Ureter (tissue), 1 donor: ENCODE measurements around the gene SCAF8. TPM values are rescaled to one million over a fixed set of nuclear protein-coding genes. Genes with fewer than 3 reads are reported as not detected.
"Not testable (repeated sequence)": the region's sequence is repeated elsewhere in the genome, so short reads cannot be mapped to it uniquely, and the experiment has no call there.

ENCODE experiments used
- DNase-seq: peaks from one replicate; pipeline ENCODE4 v3.0.0-alpha.2; 2020; ENCODE audit warnings: low spot score
- total RNA-seq: library from RNA; stranded (reverse); gene quantifications from one replicate; pipeline ENCODE4 v1.2.4, GENCODE V29; 2023
- donor health status: DM: yes; HTN: yes; CAD: no.

SCAF8 gene
- total RNA-seq, 1 donor from 2014 or later = 73.3 TPM

DNA sequence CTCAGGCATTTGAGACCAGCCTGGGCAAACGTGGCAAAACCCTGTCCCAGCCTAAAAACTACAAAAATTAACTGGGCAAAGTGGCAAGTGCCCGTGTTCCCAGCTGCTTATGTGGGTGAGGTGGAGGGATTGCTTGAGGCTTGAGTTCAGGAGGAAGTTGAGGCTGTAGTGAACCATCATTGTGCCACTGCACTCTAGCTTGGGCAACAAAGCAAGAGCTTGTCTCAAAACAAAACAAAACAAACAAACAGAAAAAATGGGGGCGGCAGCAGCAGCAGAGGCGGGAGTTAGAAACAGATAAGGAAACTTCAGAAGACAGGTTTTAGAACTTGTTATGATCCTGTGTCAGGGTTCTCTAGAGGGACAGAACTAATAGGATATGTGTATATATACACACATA, 49.0 kb downstream of the SCAF8 start:
- DNase-seq = no peak

DNA sequence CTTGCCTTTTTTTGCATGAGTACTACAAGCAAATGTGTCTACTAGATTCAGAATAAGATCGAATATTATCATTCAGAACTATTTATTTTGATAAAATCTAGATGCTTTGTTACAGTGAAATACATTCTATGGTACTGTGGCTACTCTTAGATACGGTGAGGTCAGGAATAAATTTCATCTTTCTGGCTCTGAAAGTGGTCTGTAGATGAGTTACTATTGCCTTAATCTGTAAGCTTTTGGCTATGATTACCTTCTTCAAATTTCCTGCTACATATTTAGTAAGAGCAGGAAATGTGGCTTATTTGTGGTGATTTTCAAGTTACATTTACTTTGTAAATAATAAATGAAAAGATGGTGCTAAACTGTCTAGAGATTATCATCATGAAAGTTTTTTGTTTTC, 50.0 kb downstream of the SCAF8 start:
- no peak for DNase-seq

GRCh38 chr6:154785075-154785474, 51.9 kb downstream of the SCAF8 start:
- DNase-seq = no peak

DNA sequence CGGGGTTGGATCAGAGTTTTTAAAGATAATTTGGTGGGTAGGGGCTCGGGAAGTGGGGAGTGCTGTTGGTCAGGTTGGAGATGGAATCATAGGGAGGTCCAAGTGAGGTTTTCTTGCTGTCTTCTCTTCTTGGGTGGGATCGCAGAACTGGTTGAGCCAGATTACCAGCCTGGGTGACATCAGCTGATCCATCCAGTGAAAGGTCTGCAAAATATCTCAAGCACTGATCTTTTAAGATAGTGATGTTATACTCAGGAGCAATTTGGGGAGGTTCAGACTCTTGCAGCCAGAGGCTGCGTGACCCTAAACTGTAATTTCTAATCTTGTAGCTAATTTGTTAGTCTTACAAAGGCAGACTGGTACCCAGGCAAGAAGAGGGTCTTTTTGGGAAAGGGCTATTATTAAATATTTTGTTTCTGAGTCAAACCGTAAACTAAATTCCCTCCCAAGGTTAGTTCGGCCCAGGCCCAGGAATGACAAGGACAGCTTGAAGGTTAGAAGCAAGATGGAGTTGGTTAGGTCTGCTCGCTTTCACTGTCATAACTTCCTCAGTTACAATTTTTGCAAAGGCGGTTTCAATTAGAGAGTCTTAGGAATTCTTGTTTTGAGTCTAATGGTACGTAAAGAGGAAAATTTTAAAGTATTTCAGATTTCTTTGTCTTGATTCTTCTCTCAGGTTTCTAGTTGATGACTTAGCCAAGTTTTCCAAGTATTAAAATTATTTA, 53.1 kb downstream of the SCAF8 start:
- no peak for DNase-seq

DNA sequence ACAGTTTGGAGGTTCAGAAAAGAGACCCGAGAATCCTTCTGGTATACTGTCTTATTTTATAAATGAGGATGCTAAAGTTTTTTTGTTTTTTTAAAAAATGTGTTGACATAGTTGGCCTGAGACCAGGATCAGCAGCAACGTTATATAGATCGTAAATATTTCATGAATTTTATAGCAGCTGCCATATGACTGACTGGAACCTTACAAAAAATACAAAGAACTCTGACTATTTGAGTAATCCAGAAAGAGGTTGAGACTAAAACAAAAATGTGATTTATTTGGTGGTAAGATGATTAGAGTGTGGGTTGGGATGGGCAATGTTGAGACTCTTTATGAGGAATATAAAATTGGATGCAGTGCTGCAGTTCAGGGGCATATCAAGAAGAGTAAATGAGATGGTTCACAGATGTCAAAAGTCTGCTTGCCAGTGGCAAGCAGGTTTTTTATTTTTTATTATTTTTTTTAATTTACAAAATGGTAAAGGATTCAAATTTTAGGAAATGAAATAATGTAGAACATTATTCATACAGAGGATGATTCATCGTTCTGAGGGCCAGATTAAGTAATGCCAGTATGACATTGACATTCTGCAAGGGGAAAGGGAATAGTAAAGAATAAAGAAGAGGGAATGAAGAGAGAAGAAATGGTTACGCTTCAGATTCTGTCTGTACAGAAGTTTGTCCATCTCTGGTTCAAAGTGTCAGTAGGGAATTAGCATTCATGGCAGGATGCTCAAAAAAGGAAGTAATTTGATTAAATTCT, 58.5 kb downstream of the SCAF8 start:
- DNase-seq = no peak

DNA sequence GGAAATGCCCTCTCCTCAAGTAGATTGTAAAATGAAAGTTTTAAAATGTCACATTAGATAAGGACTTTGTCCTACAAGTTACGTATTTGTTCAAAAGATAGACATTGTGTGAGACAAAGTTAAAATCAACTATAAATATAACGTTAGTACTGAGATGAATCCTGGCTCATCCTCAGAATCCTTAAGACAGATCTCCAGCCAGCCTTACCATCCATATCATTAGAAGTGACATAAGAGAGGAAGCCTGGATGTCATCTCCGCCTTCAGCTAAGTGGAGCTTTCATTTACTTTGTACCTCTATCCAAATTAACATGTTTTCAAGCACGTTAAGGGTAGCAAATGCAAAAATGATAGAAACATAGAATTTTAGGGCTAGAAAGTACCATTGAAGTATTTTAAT, 59.1 kb downstream of the SCAF8 start:
- DNase-seq = no peak

DNA sequence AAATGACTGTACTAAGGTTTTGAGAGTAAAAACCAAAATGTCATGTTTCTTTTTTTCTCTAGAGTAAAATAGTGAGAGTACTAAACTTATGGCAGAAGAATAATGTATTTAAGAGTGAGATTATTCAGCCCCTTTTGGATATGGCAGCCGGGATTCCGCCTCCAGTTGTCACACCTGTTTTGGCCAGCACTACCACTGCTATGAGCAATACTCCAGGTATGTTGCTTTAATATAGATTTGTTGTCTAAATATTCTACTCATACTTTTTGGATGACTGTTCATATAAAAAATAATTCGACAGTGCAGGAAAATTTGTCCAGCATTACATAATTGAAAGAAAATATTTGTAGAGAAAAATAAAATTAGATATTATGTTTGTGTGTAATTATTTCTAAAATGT, 59.5 kb downstream of the SCAF8 start:
- no peak for DNase-seq

- DNase-seq = no peak
Observed at GRCh38 chr6:154796484-154796883, 63.3 kb downstream of the SCAF8 start.

DNA sequence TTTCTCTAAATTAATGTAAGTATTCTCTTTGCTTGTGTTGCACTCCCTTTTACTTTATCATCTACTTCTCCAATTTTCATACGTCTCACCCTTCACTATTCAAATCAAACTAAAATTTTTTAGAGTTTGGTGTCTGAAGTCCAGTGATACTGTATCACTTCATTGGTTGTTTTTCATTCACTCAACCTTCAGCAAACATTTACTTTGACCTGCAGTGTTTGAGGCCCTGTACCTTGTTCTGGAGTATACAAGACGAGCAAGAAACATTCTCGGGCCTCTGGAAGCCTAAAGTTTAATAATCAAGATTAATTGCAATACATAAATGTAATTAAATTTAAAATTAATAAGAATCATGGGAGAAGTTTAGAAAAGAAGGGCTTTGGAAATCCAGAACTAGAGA, 64.6 kb downstream of the SCAF8 start:
- no peak for DNase-seq

DNA sequence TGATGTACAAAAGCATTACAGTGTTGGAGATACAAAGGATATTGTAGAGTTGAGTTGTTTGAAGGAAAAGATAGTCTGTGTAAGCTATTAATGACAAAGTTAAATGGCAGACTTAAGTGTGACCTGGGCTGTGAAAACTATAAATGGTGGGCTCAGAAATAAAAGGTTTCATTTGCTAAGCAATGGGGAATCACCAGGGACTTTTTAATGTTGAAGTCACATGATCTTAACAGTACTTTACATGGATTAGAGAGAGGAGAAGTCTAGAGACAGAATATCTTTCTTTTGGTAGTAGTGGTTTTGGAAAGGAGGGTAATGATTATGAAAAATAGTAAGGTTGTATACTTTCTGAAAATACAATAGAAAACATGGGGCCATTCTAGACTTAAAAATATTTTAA, 67.1 kb downstream of the SCAF8 start:
- DNase-seq = no peak

DNA sequence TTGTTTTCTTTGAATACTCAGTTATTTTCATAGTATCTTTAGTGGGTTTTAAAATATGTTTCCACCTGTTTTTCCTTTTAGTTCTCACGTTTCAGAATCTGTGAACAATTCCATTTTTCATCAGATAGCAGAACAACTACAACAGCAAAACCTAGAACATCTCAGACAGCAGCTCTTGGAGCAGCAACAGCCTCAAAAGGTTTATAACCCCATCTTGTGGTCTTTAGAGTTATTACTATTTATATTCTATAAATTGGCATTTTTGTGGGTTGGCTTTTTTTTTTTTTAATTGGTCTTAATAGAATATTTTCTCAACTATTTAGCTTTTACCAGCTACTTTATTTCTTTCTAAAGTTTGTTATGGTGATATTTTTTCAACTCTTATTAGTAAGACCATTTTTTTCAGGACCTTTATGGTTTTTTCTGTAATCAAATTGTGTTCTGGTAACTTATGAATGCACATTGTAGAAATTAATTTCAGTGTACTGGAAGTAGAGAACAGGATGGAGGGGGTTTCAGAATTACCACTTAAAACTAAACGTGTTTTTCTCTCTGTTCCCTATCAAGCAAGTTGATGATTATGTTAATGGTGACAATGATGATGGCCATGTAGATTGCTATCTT, 72.2 kb downstream of the SCAF8 start:
- DNase-seq = no peak

GRCh38 chr6:154806804-154807203, 73.6 kb downstream of the SCAF8 start:
- no peak for DNase-seq

- not testable (repeated sequence) for DNase-seq
Observed at GRCh38 chr6:154811663-154812062, 78.4 kb downstream of the SCAF8 start.

DNA sequence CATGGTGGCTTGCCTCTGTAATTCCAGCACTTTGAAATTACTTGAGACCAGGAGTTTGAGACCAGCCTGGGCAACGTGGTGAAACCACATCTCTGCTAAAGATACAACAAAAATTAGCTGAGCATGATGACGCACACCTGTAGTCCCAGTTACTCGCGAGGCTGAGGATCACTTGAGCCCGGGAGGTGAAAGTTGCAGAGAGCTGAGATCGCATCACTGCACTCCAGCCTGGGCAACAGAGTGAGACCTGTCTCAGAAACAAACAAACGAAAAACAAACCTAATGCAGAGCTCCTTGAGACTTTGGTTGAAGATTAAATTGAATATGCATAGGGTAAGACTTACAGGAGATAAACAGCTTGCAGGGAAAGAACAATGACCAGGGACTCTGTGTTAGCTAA, 80.8 kb downstream of the SCAF8 start:
- no peak for DNase-seq

DNA sequence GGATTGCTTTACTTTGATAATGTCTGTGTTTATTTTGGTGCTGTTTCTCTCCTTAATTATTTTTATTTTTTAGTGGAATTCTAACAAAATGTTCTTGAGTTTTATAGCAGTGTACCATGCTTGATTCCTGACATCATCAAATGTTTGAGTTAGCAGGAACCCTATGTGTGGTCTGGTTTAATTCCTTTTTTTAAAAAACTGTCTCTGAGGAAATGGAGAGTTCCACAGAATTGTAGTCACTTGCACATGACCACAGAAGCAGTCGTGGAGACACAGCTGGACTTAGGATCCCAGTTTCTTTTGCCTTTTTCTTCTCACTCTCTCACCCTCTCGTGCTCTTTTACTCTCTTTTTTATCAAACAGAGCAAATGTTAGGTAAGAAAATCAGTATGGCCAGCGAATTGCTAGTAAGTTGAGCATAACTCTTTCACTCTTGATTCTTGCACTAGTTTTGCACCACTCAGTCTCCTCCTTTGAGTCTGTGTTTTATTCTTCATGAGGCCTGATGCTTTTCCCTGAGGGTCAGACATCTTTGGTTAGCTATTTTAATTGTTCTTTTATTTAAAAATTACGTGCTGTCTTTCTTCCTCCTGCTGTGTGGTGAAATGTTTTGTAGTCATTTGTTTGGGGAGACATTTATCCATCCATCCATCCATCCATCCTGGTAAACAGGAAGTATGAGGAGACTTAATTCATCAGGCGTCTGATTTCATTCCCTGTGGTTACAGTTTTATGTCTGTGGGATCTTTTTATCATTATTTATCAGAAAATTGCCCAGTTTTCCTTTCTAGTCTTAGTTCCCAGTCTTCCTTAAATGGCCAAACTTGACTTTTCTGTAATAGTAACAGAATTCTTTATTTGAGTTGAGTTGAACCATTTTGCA, 83.0 kb downstream of the SCAF8 start:
- no peak for DNase-seq

DNA sequence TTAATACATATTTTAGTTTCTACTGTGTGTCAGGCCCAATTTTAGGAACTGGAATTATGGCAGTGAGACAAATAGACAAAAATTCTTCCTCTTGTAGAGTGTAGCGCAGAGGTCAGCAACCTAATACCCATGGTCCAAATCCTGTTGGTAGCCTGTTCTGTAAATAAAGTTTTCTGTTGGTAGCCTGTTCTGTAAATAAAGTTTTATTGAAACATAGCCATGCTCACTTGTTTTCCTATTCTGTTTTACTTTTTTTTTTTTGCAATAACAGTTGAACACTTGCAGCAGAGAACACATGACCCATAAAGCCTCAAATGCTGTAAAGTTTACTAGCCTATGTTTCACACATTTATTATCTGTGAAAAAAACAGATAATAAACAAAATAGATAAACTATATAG, 87.9 kb downstream of the SCAF8 start:
- no peak for DNase-seq

DNA sequence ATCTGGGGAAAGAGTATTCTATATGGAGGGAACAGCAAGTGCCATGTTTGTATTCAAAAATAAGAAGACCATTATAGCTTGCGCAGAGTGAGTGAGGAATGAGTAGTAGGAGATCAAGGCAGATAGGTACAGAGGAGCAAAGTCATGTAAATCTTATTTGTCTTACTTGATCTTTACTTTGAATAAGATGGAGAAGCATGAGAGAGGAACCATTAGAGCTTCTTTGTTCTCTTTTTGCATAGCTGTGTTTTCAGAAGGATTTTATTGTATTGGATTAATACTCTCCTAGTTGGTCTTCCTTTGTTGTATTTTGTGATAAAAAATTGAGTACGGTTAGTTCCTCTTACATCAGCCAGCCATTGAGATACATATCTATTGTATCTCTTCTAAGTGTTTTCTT, 88.4 kb downstream of the SCAF8 start:
- DNase-seq = no peak

DNA sequence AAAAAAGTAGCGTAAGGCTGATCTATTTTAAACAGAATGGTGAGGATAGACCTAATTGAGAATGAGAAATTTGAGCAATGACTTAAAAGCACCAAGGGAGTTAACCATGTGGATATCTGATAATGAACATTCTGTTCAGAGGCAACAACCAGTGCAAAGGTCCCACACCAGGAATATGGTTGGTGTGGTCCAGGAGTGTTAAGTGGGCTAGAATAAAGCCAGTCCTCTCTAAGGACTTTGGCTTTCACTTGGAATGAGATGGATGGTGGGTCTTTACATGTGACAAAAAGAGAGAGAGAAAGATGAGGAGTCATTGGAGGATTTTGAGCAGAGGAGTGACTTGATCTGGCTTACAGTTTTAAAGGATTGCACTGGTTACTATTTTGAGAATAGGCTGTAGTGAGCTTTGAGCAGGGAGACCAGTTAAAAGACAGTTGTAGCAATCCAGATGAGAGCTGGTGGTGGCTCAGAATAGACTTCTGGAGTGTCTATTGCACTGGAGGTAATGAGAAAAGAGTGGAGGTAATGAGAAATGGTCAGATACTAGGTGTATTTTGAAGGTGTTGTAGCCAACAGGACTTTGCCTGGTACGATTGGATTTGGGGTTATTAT, 89.8 kb downstream of the SCAF8 start:
- no peak for DNase-seq

- DNase-seq = no peak
Observed at GRCh38 chr6:154824076-154824475, 90.9 kb downstream of the SCAF8 start.

GRCh38 chr6:154829970-154830369, 96.8 kb downstream of the SCAF8 start:
- DNase-seq = no peak

GRCh38 chr6:154830771-154831170, 97.6 kb downstream of the SCAF8 start:
- no peak for DNase-seq

DNA sequence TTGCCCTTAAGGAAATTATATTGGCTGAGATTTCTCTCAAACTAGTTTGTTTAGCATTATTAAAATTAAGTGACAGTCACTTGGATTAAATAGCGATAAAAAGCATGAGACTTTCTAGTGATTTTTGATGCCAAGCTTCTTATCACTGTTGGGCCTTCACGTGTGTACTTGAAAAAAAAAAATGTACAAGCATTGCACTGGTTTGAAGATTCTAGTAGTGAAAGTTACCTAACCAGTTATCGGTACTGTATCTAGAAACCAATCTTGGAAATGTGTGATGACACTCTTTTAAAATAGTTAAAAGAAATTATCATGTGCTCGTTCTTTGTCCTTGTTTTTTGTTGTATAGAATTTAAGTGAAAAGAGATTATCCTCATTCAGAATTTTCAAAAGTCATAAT, 102.1 kb downstream of the SCAF8 start:
- no peak for DNase-seq
